Measurements from ENCODE around the gene AP2B1.

Gene AP2B1

DNA sequence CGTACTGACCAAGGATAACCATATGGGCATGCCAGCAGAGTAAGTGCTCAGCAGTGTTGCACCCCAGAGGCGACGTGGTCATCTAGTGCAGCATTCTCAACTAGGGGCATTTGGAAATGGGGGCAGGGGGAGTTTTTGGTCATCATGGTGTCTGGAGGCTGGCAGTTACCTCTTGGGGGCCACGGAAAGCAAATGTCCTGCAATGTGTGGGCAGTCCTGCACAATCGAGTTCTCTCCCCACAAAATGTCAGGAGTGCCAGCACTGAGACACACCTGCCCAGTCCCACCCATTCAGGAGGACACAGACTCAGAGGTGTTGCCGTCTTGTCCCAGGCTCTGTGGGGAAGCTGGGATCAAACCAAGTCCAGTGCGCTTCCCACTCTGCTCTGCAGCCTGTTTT is 147.3 kb downstream of the AP2B1 start:
- Histone ChIP-seq H3K9ac (ENCODE audit: low read length) (no peak overlapping the region), H3K4me2 (ENCODE audit: low read length) (no peak overlapping the region), H3K79me2 (ENCODE audit: low read length) (peaks cover 9% of the 10 kb centered on the region), H2AFZ (ENCODE audit: low read depth, low read length) (no peak overlapping the region), H3K27ac (ENCODE audit: low read length) (no peak overlapping the region), H3K9me3 (ENCODE audit: insufficient read depth, low read length) (no peaks in the 10 kb centered on the region), H3K4me1 (ENCODE audit: low read length) (peaks cover 14% of the 10 kb centered on the region), H3K36me3 (replicated peaks; ENCODE audit: low read depth, low read length) (no peaks in the 10 kb centered on the region), H4K20me1 (ENCODE audit: insufficient read depth, low read length) (no peaks in the 10 kb centered on the region), H3K27me3 (ENCODE audit: low read depth, low read length) (no peaks in the 10 kb centered on the region), H3K4me3 (ENCODE audit: low read length) (no peak overlapping the region)
- TF ChIP-seq CTCF (IDR thresholded peaks at IDR 0.05; ENCODE audit: low read depth, low read length) (no peak), EZH2phosphoT487 (IDR thresholded peaks at IDR 0.05; ENCODE audit: low read depth) (no peak)

DNA sequence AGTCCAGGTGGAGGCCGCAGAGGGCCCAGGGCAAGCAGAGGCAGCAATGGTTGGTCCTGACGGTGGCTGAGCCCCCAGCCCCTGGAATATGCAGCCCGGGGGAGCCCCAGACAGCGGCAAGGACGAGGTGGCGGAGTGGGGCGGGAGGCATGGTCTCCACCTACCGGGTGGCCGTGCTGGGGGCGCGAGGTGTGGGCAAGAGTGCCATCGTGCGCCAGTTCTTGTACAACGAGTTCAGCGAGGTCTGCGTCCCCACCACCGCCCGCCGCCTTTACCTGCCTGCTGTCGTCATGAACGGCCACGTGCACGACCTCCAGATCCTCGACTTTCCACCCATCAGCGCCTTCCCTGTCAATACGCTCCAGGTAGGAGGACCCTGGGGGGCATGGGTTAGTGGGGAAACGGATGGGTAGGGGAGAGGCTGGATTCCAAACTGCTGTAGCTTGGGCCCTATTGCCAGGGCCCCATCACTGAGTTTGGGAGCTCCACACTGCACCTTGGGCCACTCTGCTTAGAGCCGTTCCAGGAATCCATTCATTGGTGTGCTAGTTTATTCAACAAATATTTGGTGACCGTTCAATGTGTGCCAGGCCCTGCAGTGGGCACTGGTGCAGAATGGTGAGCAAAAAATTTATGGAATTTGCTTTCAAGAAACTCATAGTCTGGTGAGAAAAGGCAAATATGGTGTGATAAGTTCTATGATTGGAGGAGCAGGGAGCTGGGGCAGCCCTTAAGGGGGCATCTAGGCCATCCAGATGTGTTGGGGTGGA is 148.1 kb downstream of the AP2B1 start:
- no peak overlapping the region for H3K4me2 ChIP-seq (ENCODE audit: low read length)
- no peak overlapping the region for H3K4me3 ChIP-seq (ENCODE audit: low read length)
- no peak overlapping the region for H3K9ac ChIP-seq (ENCODE audit: low read length)
- H3K9me3 ChIP-seq (ENCODE audit: insufficient read depth, low read length) = no peaks in the 10 kb centered on the region
- H3K36me3 ChIP-seq (replicated peaks; ENCODE audit: low read depth, low read length) = no peaks in the 10 kb centered on the region
- H2AFZ ChIP-seq (ENCODE audit: low read depth, low read length) = no peak overlapping the region
- TF ChIP-seq CTCF (IDR thresholded peaks at IDR 0.05; ENCODE audit: low read depth, low read length) (no peak), EZH2phosphoT487 (IDR thresholded peaks at IDR 0.05; ENCODE audit: low read depth) (no peak)
- peaks cover 14% of the 10 kb centered on the region for H3K4me1 ChIP-seq (ENCODE audit: low read length)
- no peaks in the 10 kb centered on the region for H3K27me3 ChIP-seq (ENCODE audit: low read depth, low read length)
- H3K79me2 ChIP-seq (ENCODE audit: low read length) = peaks cover 9% of the 10 kb centered on the region
- no peak overlapping the region for H3K27ac ChIP-seq (ENCODE audit: low read length)
- no peaks in the 10 kb centered on the region for H4K20me1 ChIP-seq (ENCODE audit: insufficient read depth, low read length)

DNA sequence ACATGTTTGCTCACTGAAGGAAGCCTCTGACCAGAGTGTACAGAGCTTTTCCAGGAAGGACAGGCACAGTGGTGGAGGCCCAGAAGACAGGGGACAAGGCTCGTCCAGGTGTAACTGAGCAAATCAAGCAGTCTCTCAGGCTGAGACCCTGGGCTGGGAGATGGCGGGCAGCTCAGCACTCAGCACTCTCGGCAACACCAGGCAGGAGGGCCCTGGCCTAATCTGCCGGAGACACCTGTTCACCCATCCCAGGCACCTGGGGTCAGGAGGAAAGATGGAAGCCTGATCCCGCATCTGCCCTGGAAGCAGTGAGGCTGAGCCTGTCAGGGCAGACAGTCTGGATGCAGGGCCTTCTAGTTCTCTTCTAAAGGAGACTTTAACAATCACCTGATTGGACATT is 149.1 kb downstream of the AP2B1 start:
- H3K9me3 ChIP-seq (ENCODE audit: insufficient read depth, low read length) = no peaks in the 10 kb centered on the region

More for the DNA sequence above, 149.1 kb downstream of the AP2B1 start:
- H3K79me2 ChIP-seq (ENCODE audit: low read length) = peaks cover 9% of the 10 kb centered on the region
- H3K4me2 ChIP-seq (ENCODE audit: low read length) = no peak overlapping the region
- no peaks in the 10 kb centered on the region for H4K20me1 ChIP-seq (ENCODE audit: insufficient read depth, low read length)
- no peak overlapping the region for H3K9ac ChIP-seq (ENCODE audit: low read length)
- peaks cover 6% of the 10 kb centered on the region for H3K4me1 ChIP-seq (ENCODE audit: low read length)
- H2AFZ ChIP-seq (ENCODE audit: low read depth, low read length) = no peak overlapping the region
- H3K27me3 ChIP-seq (ENCODE audit: low read depth, low read length) = no peaks in the 10 kb centered on the region
- no peak overlapping the region for H3K27ac ChIP-seq (ENCODE audit: low read length)
- TF ChIP-seq EZH2phosphoT487 (IDR thresholded peaks at IDR 0.05; ENCODE audit: low read depth) (no peak), CTCF (IDR thresholded peaks at IDR 0.05; ENCODE audit: low read depth, low read length) (no peak)
- no peak overlapping the region for H3K4me3 ChIP-seq (ENCODE audit: low read length)
- H3K36me3 ChIP-seq (replicated peaks; ENCODE audit: low read depth, low read length) = no peaks in the 10 kb centered on the region

Measured in OCI-LY3 (cell line).